GM21786 (cell line): ENCODE data around the gene TRIM39.
"Not testable (repeated sequence)": the region's sequence is repeated elsewhere in the genome, so short reads cannot be mapped to it uniquely, and the experiment has no call there.

Experiments used
- ATAC-seq: cut with Tn5 transposase; IDR thresholded peaks from one replicate; pipeline ENCODE4 v1.9.1; 2021; ENCODE audit not compliant: unreplicated experiment

Gene TRIM39

GRCh38 chr6:30326526-30327231 lies at the start of gene TRIM39:
Gene TRIM39 (plus strand): TSS chr6:30326927. CDS start chr6:30329318, 2,391 bp downstream.
- ATAC-seq = peak; percentile 56

GRCh38 chr6:30280988-30281387 lies 45.7 kb upstream of the TRIM39 start:
- not testable (repeated sequence) for ATAC-seq

GRCh38 chr6:30282522-30282921 lies 44.2 kb upstream of the TRIM39 start:
- no peak for ATAC-seq

- ATAC-seq = no peak
Observed at GRCh38 chr6:30283761-30284160, 43.0 kb upstream of the TRIM39 start.

GRCh38 chr6:30287139-30287538 lies 39.6 kb upstream of the TRIM39 start:
- no peak for ATAC-seq

- no peak for ATAC-seq
Observed at GRCh38 chr6:30295837-30296236, 30.9 kb upstream of the TRIM39 start.

- no peak for ATAC-seq
Observed at GRCh38 chr6:30304002-30304401, 22.7 kb upstream of the TRIM39 start.

- ATAC-seq = no peak
Observed at GRCh38 chr6:30311101-30311500, 15.6 kb upstream of the TRIM39 start.

- ATAC-seq = no peak
Observed at GRCh38 chr6:30311671-30312070, 15.1 kb upstream of the TRIM39 start.

GRCh38 chr6:30312266-30312665 lies 14.5 kb upstream of the TRIM39 start:
- no peak for ATAC-seq

- no peak for ATAC-seq
Observed at GRCh38 chr6:30312676-30313321, 13.9 kb upstream of the TRIM39 start.

GRCh38 chr6:30315156-30315555 lies 11.6 kb upstream of the TRIM39 start:
- ATAC-seq = no peak

GRCh38 chr6:30317913-30318589 lies 8.7 kb upstream of the TRIM39 start:
- no peak for ATAC-seq

- ATAC-seq = no peak
Observed at GRCh38 chr6:30319146-30319835, 7.4 kb upstream of the TRIM39 start.

GRCh38 chr6:30321692-30322388 lies 4.9 kb upstream of the TRIM39 start:
- ATAC-seq = no peak

- ATAC-seq = no peak
Observed at GRCh38 chr6:30322527-30323501, 3.9 kb upstream of the TRIM39 start.

- no peak for ATAC-seq
Observed at GRCh38 chr6:30323806-30324205, 2.9 kb upstream of the TRIM39 start.

- ATAC-seq = peak; percentile 40
Observed at GRCh38 chr6:30325150-30325872, 1.4 kb upstream of the TRIM39 start.
